GM12875 (cell line): Measurements from ENCODE around the gene ARF6.

ENCODE experiments used
- H3K4me3 ChIP-seq: one replicate; pipeline ENCODE4 v1.5.1; 2011; ENCODE audit warnings: low read depth, low read length, control low read depth
- CTCF ChIP-seq: IDR thresholded peaks from 2 replicates; pipeline ENCODE4 v1.5.1; 2011; ENCODE audit warnings: low read depth, mild to moderate bottlenecking, control low read depth, inconsistent platforms, low read length, moderate library complexity, borderline replicate concordance; ENCODE audit not compliant: insufficient read depth

The ARF6 gene

DNA sequence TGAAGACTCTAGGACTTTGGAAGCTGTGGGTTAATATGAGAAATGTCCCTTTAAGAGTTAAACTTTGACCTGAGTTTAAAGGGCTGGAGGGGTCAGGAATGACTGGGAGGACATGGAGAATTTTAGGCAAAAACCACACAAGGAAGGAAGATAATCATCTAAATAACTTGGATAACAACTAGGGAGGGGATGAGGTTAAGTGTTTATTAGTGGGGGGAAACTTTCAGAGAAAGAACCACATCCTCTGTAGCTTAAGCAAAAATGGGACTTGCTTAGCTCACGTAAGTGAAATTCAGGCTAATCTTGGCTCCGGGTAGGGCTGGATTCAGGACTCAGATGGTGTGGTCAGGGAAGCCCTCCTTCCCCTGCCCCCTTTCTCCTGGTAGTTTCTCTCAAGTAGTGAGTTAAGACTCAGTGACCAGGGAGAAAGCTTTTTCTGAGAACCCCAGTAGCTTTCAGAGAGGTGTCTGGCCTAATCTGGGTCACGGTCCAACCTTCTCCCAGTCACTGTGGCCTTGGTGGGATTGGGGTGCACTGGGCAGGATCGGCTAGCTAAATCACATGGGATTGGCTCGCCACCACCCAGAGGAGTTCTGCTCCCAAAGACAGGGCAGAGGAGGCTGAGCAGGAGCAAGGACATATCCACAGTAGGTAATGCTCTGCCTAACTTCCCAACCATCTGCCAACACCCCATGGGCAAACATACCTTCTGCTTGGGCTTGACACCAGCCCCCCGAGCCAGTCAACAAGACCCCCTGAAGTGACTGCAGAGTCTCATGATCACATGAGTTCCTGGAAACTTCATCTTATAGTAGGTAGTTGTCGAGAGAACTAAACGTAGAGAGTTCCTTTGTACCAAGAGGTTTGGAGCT is 52.8 kb downstream of the ARF6 start:
- no peak overlapping the region for H3K4me3 ChIP-seq
- no peak for TF ChIP-seq CTCF
